ENCODE measurements around the gene RASAL1.

DNA sequence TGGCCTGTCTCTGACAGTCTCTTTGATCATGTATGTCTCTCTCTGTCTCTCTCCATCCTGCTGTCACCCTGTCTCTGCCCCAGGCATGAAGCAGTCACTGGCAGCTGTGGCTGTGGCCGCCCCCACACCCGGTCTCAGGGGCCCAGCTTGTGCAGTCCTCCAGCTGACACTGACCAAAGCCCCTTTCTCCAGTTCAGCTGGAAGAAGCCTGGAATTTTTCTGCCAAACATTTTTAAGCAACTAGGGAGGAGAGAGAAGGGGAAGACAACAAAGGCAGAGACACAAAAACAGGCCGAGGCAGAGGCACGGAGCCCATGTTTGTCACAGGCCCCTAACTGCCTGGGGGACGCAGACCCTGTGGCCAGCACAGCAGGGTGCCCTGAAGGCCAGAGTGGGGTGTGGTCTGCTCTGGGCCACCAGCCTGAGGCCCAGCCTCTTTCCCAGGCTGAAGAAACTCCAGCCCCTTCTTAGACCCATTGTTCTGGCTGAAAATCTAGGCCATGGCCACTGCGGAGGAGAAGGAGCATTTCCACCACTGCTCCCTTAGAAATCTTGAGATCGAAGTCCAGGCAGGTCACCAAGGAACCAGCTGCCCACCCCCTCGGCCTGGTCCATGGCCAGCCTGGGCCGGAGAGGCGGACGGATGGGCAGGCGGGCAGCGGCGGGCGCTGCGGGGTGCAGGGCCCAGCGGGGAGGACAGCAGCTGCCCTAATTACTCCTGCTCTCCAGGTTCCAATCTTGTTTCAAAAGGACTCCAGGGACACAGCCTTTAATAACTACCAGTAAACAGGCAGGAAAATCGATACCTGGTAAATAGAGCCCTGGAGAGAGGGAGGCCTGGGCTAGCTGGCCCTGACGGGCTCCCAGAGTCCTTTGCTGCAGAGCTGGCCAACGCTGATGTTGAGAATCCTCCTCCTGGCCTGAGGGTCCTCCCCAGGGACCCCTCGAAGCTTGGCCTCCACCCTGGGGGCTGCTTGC is 64.1 kb downstream of the RASAL1 start:
- TF ChIP-seq, protein P1, sequence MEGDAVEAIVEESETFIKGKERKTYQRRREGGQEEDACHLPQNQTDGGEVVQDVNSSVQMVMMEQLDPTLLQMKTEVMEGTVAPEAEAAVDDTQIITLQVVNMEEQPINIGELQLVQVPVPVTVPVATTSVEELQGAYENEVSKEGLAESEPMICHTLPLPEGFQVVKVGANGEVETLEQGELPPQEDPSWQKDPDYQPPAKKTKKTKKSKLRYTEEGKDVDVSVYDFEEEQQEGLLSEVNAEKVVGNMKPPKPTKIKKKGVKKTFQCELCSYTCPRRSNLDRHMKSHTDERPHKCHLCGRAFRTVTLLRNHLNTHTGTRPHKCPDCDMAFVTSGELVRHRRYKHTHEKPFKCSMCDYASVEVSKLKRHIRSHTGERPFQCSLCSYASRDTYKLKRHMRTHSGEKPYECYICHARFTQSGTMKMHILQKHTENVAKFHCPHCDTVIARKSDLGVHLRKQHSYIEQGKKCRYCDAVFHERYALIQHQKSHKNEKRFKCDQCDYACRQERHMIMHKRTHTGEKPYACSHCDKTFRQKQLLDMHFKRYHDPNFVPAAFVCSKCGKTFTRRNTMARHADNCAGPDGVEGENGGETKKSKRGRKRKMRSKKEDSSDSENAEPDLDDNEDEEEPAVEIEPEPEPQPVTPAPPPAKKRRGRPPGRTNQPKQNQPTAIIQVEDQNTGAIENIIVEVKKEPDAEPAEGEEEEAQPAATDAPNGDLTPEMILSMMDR (IDR thresholded peaks at IDR 0.05) = no peak
- no peak for TF ChIP-seq POLR2A (IDR thresholded peaks at IDR 0.05)

Measured in heart left ventricle (tissue), 13 donors.